ENCODE results near the gene FAM177B. TPM values are rescaled to one million over a fixed set of nuclear protein-coding genes. Genes with fewer than 3 reads are reported as not detected.
A peak's percentile ranks its signal among the peaks of the same experiment; 100 is the strongest.

The FAM177B gene
- total RNA-seq, 6 donors from 2014 or later, result 0.46 to 0.79 (median 0.64) TPM; not detected in 3

DNA sequence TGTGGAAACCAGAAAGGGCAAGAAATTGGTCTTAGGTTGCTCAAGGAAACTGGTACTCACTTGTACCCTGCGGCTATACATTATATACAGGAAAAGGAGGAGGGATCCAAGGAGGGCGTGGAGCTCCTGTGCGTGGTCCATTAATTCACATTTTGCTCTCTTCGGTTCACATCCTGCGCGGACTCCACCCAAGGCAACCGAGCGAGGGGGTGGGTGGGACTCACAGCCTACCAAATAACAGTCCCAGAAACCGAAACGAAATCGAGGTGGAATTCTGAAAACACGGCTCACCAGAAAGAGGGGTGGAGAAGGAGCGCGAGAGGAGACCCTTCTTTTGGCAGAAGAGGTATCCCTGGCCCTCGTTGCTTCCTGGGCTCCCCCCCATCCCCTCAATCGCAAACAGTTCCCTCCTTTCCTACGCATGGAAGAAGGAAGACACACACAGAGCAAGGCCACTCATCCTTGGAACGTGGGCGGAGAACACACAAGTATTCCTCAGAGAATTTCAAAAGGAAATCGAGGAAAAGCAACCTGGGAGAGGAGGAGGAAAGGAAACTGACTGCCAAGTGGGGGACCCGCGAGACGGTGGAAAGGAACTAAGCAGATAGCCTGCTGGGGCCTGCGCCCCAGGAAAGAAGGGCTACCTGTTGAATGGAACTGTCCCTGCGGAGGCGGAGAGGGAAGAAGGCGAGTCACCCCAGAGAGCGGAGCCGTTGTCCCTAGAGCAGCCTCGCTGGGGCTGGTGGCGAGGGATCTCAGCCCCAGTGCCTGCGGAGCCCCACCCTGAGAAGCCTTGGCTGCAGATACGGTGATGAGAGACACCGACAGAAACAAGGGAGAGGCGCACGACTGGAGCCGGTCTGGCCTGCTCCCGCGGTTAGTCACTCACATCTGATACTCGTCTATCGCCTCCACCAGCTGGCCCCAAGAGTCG, 25.4 kb upstream of the FAM177B start:
- peak; percentile 42 to 71 for ATAC-seq (ENCODE audit: low FRiP score in 2 of 2)
- H3K27ac ChIP-seq, result peak overlapping the region; percentile 96 to 99 (median 98)
- no peaks in the 10 kb centered on the region for H3K27me3 ChIP-seq
- H3K4me1 ChIP-seq, result peaks cover 20 to 42% (median 32%) of the 10 kb centered on the region in 4 donors
- peak overlapping the region; percentile 80 to 93 (median 84) for H3K4me3 ChIP-seq
- TF ChIP-seq POLR2A (IDR thresholded peaks at IDR 0.05) (peak in 1 of 4 donors; percentile 38), POLR2AphosphoS5 (IDR thresholded peaks at IDR 0.05) (peak; percentile 21 to 32)
- TF ChIP-seq, protein P1, sequence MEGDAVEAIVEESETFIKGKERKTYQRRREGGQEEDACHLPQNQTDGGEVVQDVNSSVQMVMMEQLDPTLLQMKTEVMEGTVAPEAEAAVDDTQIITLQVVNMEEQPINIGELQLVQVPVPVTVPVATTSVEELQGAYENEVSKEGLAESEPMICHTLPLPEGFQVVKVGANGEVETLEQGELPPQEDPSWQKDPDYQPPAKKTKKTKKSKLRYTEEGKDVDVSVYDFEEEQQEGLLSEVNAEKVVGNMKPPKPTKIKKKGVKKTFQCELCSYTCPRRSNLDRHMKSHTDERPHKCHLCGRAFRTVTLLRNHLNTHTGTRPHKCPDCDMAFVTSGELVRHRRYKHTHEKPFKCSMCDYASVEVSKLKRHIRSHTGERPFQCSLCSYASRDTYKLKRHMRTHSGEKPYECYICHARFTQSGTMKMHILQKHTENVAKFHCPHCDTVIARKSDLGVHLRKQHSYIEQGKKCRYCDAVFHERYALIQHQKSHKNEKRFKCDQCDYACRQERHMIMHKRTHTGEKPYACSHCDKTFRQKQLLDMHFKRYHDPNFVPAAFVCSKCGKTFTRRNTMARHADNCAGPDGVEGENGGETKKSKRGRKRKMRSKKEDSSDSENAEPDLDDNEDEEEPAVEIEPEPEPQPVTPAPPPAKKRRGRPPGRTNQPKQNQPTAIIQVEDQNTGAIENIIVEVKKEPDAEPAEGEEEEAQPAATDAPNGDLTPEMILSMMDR (IDR thresholded peaks at IDR 0.05), result no peak
- H3K9me3 ChIP-seq, result peaks cover 0 to 2% (median 0%) of the 10 kb centered on the region in 4 donors
- peaks cover 1 to 18% (median 8%) of the 10 kb centered on the region in 4 donors for H3K36me3 ChIP-seq
- 0 to 1% methylated on average over 34 of the region's 42 CpGs for WGBS, 2 donors
- peak; percentile 58 to 80 for DNase-seq

DNA sequence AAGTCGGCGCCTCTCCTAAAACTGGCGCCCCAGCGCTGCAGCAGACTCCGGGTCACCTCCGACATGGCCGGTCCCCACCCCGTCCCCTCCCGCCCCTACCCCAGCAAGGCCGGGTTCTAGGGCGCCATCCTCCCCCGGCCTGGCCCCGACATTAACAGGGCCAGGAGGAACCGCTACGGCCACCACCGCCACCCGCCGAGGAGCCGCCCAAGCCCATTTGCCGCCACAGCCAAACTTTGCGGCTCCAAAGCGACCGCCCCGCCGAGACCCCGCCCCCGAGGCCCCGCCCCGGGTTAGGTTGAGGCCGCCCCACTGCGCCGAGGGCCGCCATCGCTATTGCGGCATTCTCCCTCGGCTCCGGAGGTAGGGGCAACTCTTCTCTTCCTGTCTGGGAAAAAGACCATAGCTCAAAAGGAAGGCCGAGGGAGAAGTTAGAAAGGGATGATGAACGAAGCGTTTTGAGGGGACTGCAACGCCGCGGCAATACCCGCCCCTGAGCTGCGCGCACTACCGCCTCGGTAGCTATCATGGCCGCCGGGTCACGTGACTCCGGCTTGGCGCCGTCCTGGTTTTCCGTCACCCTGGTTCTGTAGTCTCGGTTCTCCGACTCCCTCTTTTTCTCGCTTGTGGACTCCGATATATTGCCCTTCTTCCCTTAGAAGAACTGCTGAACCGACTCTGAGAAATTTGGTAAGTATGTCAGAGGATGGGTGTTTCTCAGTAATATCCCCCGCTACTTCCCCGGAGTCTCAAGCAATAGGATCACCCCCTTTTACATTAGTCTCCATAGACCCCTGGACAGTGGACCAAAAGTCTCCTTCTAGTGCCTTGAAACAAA, 24.5 kb upstream of the FAM177B start, which contains the start of the genes AIDA and BROX:
TSS of gene AIDA (minus strand) at position 239 of the 838 bp plus-strand sequence. CDS start at position 65, 174 bp downstream.
TSS of gene BROX (plus strand) at position 312 of the 838 bp plus-strand sequence. CDS start 3,136 bp downstream, outside the sequence.
- Histone ChIP-seq H3K27ac (peak within 1 kb of the TSS; percentile 96 to 99 (median 98)), H3K4me1 (peaks cover 20 to 42% (median 32%) of the 10 kb centered on the region in 4 donors), H3K4me3 (peak within 1 kb of the TSS; percentile 80 to 93 (median 84)), H3K9me3 (peaks cover 0 to 2% (median 0%) of the 10 kb centered on the region in 4 donors), H3K36me3 (peaks cover 7 to 26% (median 13%) of the 10 kb centered on the region in 4 donors), H3K27me3 (no peaks in the 10 kb centered on the region)
- DNase-seq, result peak; percentile 94 to 100
- peak; percentile 96 to 98 for ATAC-seq (ENCODE audit: low FRiP score in 2 of 2)
- TF ChIP-seq POLR2AphosphoS5 (IDR thresholded peaks at IDR 0.05), result peak; percentile 38 to 87
- TF ChIP-seq, protein P1 (IDR thresholded peaks at IDR 0.05), result peak in 1 of 6 experiments; percentile 6
- TF ChIP-seq EP300 (IDR thresholded peaks at IDR 0.05), result peak in 1 of 4 donors; percentile 21
- peak in 3 of 4 donors; percentile 10 to 75 (median 64) for TF ChIP-seq POLR2A (IDR thresholded peaks at IDR 0.05)
- 0% methylated on average over 16 to 27 of the region's 62 CpGs for WGBS, 2 donors

DNA sequence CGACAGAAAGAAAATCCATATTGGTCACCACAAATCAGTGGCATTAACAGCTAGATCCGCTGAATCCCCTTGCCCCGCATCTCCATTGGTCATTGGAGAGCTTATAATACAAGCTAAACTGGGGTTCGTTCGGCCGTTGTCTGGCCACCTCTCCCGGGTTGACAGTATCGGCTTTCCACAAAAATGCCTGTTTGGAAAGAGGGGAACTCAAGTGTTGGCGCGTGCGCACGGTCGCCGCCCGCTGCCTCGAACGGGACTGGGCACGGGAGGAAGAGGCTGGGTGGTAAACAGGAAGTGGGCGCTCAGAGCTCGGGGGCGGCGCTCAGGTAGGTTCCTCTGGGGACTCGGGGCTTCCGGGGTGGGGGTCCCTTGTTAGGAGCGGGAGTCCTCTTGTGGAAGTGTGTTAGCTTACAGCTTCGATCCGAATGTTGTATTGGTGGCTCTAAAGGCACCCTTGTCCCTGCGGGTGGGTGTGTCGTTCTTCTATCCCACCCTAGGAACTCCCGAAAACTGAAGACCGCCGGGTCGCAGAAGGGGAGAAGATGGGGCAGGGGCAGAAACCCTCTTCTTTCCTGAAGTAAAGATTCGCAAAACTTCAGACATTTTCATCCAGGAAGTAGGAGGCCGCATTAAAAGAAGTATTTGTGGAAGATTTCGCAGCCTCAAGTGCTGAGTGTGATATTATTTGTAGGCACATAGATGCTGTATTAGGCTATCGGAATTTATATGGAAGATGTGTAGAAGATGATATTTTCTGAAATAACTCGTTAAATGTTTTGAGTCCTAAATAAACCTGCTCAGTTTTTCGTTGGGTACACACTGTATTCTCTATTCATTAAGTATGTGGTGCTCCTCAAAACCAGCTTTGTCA, 23.7 kb upstream of the FAM177B start:
- Histone ChIP-seq H3K27ac (peak overlapping the region; percentile 96 to 99 (median 98)), H3K36me3 (peaks cover 7 to 35% (median 15%) of the 10 kb centered on the region in 4 donors), H3K27me3 (no peaks in the 10 kb centered on the region), H3K9me3 (peaks cover 0 to 2% (median 0%) of the 10 kb centered on the region in 4 donors), H3K4me3 (peak overlapping the region; percentile 80 to 93 (median 84)), H3K4me1 (peaks cover 20 to 42% (median 32%) of the 10 kb centered on the region in 4 donors)
- DNase-seq (peak; percentile 97 to 98), ATAC-seq (ENCODE audit: low FRiP score in 2 of 2) (peak; percentile 94 to 95)
- WGBS, 2 donors, result 0% methylated on average over 17 to 39 of the region's 39 CpGs
- TF ChIP-seq, protein P1 (IDR thresholded peaks at IDR 0.05), result peak in 1 of 6 experiments; percentile 8
- TF ChIP-seq POLR2AphosphoS5 (IDR thresholded peaks at IDR 0.05) (peak; percentile 88 to 97), EP300 (IDR thresholded peaks at IDR 0.05) (peak in 1 of 4 donors; percentile 66), POLR2A (IDR thresholded peaks at IDR 0.05) (peak in 2 of 4 donors; percentile 17 to 74)

Measured in upper lobe of left lung (tissue), 6 donors.